CD8-positive, alpha-beta memory T cell (primary cell): ENCODE data around the gene WDR37. TPM values are rescaled to one million over a fixed set of nuclear protein-coding genes. Genes with fewer than 3 reads are reported as not detected.

ENCODE experiments used
- CTCF ChIA-PET: fragments of 350-600 bp; sonication (Branson Sonifier 250); formaldehyde crosslinking; loops from one replicate; lab custom pipeline; 2021; ENCODE audit warnings: antibody characterized with exemption; lab: Charles Lee
- POLR2A ChIA-PET: fragments of 350-600 bp; sonication (Branson Sonifier 250); formaldehyde crosslinking; loops from one replicate; lab custom pipeline; 2021; ENCODE audit warnings: antibody characterized with exemption; lab: Charles Lee
- DNase-seq, 5 donors: peaks; one replicate each; pipeline versions ENCODE4 v3.0.0 to v3.0.0-alpha.2; 2020 to 2022; ENCODE audit warnings: mixed read lengths in 1 of 5
- H3K27ac ChIP-seq: one replicate; pipeline ENCODE4 v1.7.0; 2013; ENCODE audit warnings: low read depth, mild to moderate bottlenecking, low read length, moderate library complexity
- H3K27me3 ChIP-seq: 2 replicates; pipeline ENCODE4 v1.7.0; 2013; ENCODE audit warnings: low read length, mild to moderate bottlenecking; ENCODE audit not compliant: insufficient read depth, poor library complexity, severe bottlenecking
- H3K36me3 ChIP-seq: 2 replicates; pipeline ENCODE4 v1.7.0; 2013; ENCODE audit warnings: mild to moderate bottlenecking, low read length, moderate library complexity; ENCODE audit not compliant: insufficient read depth
- H3K4me1 ChIP-seq: 2 replicates; pipeline ENCODE4 v1.7.0; 2013; ENCODE audit warnings: mild to moderate bottlenecking, low read length, moderate library complexity; ENCODE audit not compliant: insufficient read depth
- H3K4me3 ChIP-seq: 2 replicates; pipeline ENCODE4 v1.7.0; 2013; ENCODE audit warnings: mild to moderate bottlenecking, low read length
- H3K9me3 ChIP-seq: 2 replicates; pipeline ENCODE4 v1.7.0; 2013; ENCODE audit warnings: mild to moderate bottlenecking, low read length
- H3K27ac Mint-ChIP-seq, 8 donors: one replicate each; pipeline ENCODE4 v1.8.0; 2020 to 2021; ENCODE audit warnings: mixed read lengths in 8 of 8, mild to moderate bottlenecking in 6 of 8, inconsistent platforms in 3 of 8, moderate library complexity in 3 of 8
- H3K27me3 Mint-ChIP-seq, 2 donors: one replicate each; pipeline ENCODE4 v1.8.0; 2020 to 2021; ENCODE audit warnings: mixed read lengths in 2 of 2, mild to moderate bottlenecking in 1 of 2, moderate library complexity in 1 of 2
- H3K36me3 Mint-ChIP-seq, 3 donors: one replicate each; pipeline ENCODE4 v1.8.0; 2020 to 2021; ENCODE audit warnings: mixed read lengths in 3 of 3, inconsistent platforms in 1 of 3, mild to moderate bottlenecking in 1 of 3
- H3K4me1 Mint-ChIP-seq, 3 donors: one replicate each; pipeline ENCODE4 v1.8.0; 2020 to 2021; ENCODE audit warnings: mixed read lengths in 3 of 3, inconsistent platforms in 1 of 3, mild to moderate bottlenecking in 1 of 3
- H3K4me3 Mint-ChIP-seq, 7 donors: one replicate each; pipeline ENCODE4 v1.8.0; 2020 to 2021; ENCODE audit warnings: mixed read lengths in 7 of 7, mild to moderate bottlenecking in 6 of 7, moderate library complexity in 4 of 7, inconsistent platforms in 2 of 7
- H3K9me3 Mint-ChIP-seq, 5 donors: one replicate each; pipeline ENCODE4 v1.8.0; 2020 to 2022; ENCODE audit warnings: mixed read lengths in 5 of 5, mild to moderate bottlenecking in 3 of 5, moderate library complexity in 2 of 5, inconsistent platforms in 1 of 5
- polyA plus RNA-seq: library from polyadenylated mRNA; unstranded; fragments of 300-500 nt; fragmentation: Illumina TruSeq; gene quantifications from one replicate; pipeline ENCODE4 v1.2.3, GENCODE V29; 2021
- total RNA-seq, 2 experiments: library from RNA; stranded (reverse); gene quantifications; one replicate each; pipeline ENCODE4 v1.2.3, GENCODE V29; 2021

WDR37 gene
- total and polyA plus RNA-seq, 3 experiments from 2014 or later: 14.5 to 21.7 (median 15.8) TPM

DNA sequence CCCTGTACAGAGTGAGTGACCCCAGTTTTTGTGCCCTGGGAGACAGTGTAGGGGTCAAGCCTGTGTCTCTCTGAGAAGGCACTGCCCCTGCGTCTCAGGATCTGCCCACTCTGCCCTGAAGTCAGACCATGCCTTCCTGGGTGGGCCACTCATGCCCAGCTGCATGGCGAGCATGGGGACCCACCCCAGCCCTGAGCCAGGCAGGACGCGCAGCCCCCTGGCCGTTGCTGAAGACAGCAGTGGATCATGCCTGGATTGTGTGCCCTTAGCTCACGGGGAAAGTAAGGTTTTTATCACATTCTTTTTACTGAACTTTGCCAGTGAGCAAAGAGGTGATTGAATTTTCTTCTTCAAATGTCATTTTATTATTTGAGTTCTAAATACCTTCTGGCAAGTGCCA is 66.2 kb downstream of the WDR37 start:
- CTCF ChIA-PET: interaction anchor here (0.9 kb wide), 1 partner anchor 12 kb away, joined by 4 read pairs; no protein-coding TSS in a partner anchor
- Mint-ChIP-seq H3K27me3 (no peaks in the 10 kb centered on the region), H3K9me3 (no peaks in the 10 kb centered on the region), H3K27ac (peak overlapping the region in 2 of 8 donors; percentile 40 to 52), H3K36me3 (peaks cover 16 to 94% (median 36%) of the 10 kb centered on the region in 3 donors), H3K4me3 (no peak overlapping the region), H3K4me1 (peaks cover 19 to 41% (median 27%) of the 10 kb centered on the region in 3 donors)
- Histone ChIP-seq H3K27ac (no peak overlapping the region), H3K9me3 (no peaks in the 10 kb centered on the region), H3K4me1 (peaks cover 15% of the 10 kb centered on the region), H3K27me3 (no peaks in the 10 kb centered on the region), H3K36me3 (peaks cover 55% of the 10 kb centered on the region), H3K4me3 (no peak overlapping the region)
- POLR2A ChIA-PET: no interaction called here
- DNase-seq: no peak

DNA sequence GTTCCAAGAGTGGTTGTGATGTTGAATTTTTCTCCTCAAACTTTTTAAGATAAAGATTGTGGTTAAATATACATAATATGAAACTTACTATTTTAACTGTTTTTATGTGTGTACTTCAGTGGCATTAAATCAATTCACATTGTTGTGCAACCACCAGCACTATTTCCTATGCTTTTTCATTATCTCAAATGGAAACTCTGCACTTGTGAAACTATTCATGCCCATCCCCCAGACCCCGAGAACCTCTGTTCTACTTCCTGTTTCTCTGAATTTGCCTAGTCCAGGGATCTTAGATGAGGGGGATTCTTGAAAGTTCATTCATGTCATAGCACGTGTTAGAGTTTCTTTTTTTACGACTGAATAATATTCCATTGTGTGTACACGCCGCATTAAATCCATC is 67.0 kb downstream of the WDR37 start:
- Mint-ChIP-seq H3K36me3 (peaks cover 16 to 97% (median 39%) of the 10 kb centered on the region in 3 donors), H3K27me3 (no peaks in the 10 kb centered on the region), H3K9me3 (no peaks in the 10 kb centered on the region), H3K4me1 (peaks cover 22 to 38% (median 25%) of the 10 kb centered on the region in 3 donors), H3K4me3 (no peak overlapping the region), H3K27ac (peak overlapping the region in 4 of 8 donors; percentile 34 to 79 (median 55))
- H3K27me3 ChIP-seq: no peaks in the 10 kb centered on the region
- no peak overlapping the region for H3K27ac ChIP-seq
- no peak for DNase-seq
- peaks cover 56% of the 10 kb centered on the region for H3K36me3 ChIP-seq
- ChIA-PET POLR2A (no interaction called here), CTCF (no interaction called here)
- no peaks in the 10 kb centered on the region for H3K9me3 ChIP-seq
- peaks cover 15% of the 10 kb centered on the region for H3K4me1 ChIP-seq
- H3K4me3 ChIP-seq: no peak overlapping the region

DNA sequence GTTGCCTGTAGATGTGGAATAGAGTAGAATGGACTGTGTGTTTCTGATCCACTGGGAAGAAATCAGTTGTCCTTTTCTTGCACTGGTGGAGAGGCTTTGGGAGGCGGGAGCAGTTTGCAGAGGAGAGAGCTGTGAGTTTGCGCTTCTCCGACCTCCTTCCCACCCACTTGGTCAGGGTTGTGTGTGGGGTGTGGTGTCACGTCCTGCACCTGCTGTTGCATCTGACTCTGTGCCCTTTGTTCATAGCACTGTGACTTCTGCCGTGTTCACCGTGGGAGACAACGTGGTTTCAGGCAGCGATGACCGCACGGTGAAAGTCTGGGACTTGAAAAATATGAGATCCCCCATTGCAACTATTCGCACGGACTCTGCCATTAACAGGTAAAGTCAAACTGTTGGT is 67.8 kb downstream of the WDR37 start:
- Mint-ChIP-seq H3K27me3 (no peaks in the 10 kb centered on the region), H3K36me3 (peaks cover 16 to 97% (median 38%) of the 10 kb centered on the region in 3 donors), H3K4me3 (no peak overlapping the region), H3K4me1 (peaks cover 18 to 34% (median 21%) of the 10 kb centered on the region in 3 donors), H3K27ac (peak overlapping the region in 5 of 8 donors; percentile 12 to 80 (median 34)), H3K9me3 (no peaks in the 10 kb centered on the region)
- Histone ChIP-seq H3K4me3 (no peak overlapping the region), H3K9me3 (no peaks in the 10 kb centered on the region), H3K27ac (no peak overlapping the region), H3K36me3 (peaks cover 55% of the 10 kb centered on the region), H3K27me3 (no peaks in the 10 kb centered on the region), H3K4me1 (peaks cover 9% of the 10 kb centered on the region)
- POLR2A ChIA-PET: no interaction called here
- CTCF ChIA-PET: no interaction called here
- no peak for DNase-seq

DNA sequence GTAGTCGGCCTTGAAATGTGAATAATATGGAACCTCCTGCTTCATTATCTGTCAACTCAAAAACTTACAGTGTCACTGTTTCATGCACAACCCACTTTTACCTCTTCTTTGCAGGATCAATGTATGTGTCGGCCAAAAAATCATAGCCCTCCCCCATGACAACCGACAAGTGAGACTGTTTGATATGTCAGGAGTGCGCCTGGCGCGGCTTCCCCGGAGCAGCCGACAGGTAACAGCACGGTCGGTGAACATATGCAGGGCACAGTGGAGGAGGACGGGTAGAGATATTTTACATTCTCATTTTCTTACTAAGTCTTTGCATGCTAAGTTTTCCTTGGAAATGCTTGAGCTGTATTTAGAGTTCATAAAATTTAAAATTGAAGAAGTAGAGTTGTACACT is 68.6 kb downstream of the WDR37 start:
- H3K27ac ChIP-seq: no peak overlapping the region
- Mint-ChIP-seq H3K4me3 (no peak overlapping the region), H3K27me3 (no peaks in the 10 kb centered on the region), H3K4me1 (peaks cover 14 to 28% (median 21%) of the 10 kb centered on the region in 3 donors), H3K36me3 (peaks cover 20 to 97% (median 40%) of the 10 kb centered on the region in 3 donors), H3K9me3 (no peaks in the 10 kb centered on the region), H3K27ac (peak overlapping the region in 3 of 8 donors; percentile 2 to 29 (median 19))
- no peaks in the 10 kb centered on the region for H3K27me3 ChIP-seq
- ChIA-PET POLR2A (interaction anchor here (0.7 kb wide), 1 partner anchor 9 kb away, joined by 4 read pairs; no protein-coding TSS in a partner anchor), CTCF (no interaction called here)
- H3K9me3 ChIP-seq: no peaks in the 10 kb centered on the region
- no peak for DNase-seq
- peaks cover 55% of the 10 kb centered on the region for H3K36me3 ChIP-seq
- H3K4me3 ChIP-seq: no peak overlapping the region
- H3K4me1 ChIP-seq: peaks cover under 1% of the 10 kb centered on the region

DNA sequence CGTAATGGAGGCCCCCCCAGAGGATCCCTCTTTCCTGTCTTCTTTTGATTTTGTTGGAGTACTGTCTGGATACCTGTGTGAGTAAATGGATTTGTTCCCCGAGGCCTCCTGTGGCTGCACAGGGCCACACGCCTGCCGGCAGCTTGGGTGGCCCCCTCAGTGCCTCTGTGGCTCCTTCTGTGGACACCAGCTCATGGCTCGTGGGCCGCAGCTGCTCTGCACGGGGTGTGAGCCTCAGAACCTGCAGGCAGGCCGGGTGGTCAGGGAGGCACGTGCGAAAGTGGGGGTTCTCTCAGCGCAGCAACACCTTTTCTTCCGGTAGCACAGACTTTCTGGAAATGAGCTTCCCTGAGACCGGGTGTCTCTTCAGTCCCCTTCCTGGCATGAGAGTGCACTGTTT is 70.3 kb downstream of the WDR37 start:
- Mint-ChIP-seq H3K27me3 (no peaks in the 10 kb centered on the region), H3K36me3 (peaks cover 22 to 97% (median 45%) of the 10 kb centered on the region in 3 donors), H3K9me3 (no peaks in the 10 kb centered on the region), H3K27ac (peak overlapping the region in 1 of 8 donors; percentile 23), H3K4me3 (no peak overlapping the region), H3K4me1 (peaks cover 13 to 26% (median 18%) of the 10 kb centered on the region in 3 donors)
- no peaks in the 10 kb centered on the region for H3K27me3 ChIP-seq
- POLR2A ChIA-PET: no interaction called here
- no peaks in the 10 kb centered on the region for H3K4me1 ChIP-seq
- no peaks in the 10 kb centered on the region for H3K9me3 ChIP-seq
- H3K27ac ChIP-seq: no peak overlapping the region
- DNase-seq: no peak
- no peak overlapping the region for H3K4me3 ChIP-seq
- H3K36me3 ChIP-seq: peaks cover 64% of the 10 kb centered on the region
- CTCF ChIA-PET: no interaction called here

DNA sequence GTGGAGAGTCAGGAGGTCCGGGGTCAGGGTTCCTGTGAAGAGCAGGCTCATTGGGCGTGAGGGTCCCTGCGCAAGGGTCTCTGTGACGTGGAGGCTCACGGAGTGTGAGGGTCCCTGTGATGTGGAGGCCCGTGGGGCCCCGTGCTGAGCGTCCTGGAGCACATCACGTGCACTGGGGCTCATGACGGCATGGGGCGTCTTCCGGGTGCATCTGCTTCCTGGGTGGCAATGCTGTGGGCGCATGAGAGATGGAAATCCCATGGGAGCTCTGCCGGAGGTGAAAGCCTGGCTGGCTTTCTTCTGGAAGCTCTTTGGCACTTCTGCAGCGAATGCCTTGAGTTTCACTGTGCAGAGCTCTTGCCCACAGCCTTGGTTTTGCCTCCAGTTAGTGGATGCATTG is 71.4 kb downstream of the WDR37 start:
- no peak overlapping the region for H3K27ac ChIP-seq
- peaks cover 59% of the 10 kb centered on the region for H3K36me3 ChIP-seq
- Mint-ChIP-seq H3K27me3 (no peaks in the 10 kb centered on the region), H3K9me3 (no peaks in the 10 kb centered on the region), H3K36me3 (peaks cover 25 to 94% (median 42%) of the 10 kb centered on the region in 3 donors), H3K4me3 (no peak overlapping the region), H3K4me1 (peaks cover 15 to 31% (median 20%) of the 10 kb centered on the region in 3 donors), H3K27ac (peak overlapping the region in 1 of 8 donors; percentile 42)
- ChIA-PET POLR2A (no interaction called here), CTCF (interaction anchor here (0.9 kb wide), 1 partner anchor 18 kb away, joined by 4 read pairs; no protein-coding TSS in a partner anchor)
- no peaks in the 10 kb centered on the region for H3K4me1 ChIP-seq
- no peaks in the 10 kb centered on the region for H3K27me3 ChIP-seq
- no peak overlapping the region for H3K4me3 ChIP-seq
- no peak for DNase-seq
- H3K9me3 ChIP-seq: no peaks in the 10 kb centered on the region

DNA sequence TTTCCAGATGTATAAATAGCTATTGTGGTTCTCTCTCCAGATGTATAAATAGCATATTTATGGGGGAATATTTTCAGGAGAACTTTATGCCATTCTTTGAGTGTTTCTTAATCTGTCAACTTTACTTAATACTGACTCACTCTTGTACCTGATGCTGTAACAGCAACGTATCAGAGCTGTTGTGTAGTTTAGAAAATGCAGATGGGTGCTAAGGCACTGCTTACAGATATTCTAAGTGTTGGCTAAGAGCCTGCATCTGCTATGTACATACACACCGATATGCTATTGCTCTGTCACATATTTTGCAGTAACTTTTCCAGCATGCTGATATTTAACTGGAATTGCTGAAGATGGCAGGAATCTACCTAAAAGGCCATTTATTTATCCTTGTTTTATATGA is 71.9 kb downstream of the WDR37 start:
- ChIA-PET CTCF (interaction anchor here (0.9 kb wide), 1 partner anchor 18 kb away, joined by 4 read pairs; no protein-coding TSS in a partner anchor), POLR2A (no interaction called here)
- no peak for DNase-seq
- Histone ChIP-seq H3K9me3 (no peaks in the 10 kb centered on the region), H3K27me3 (no peaks in the 10 kb centered on the region), H3K36me3 (peaks cover 59% of the 10 kb centered on the region), H3K4me1 (no peaks in the 10 kb centered on the region), H3K4me3 (no peak overlapping the region), H3K27ac (no peak overlapping the region)
- H3K27me3 Mint-ChIP-seq: no peaks in the 10 kb centered on the region
- peak overlapping the region in 1 of 8 donors; percentile 51 for H3K27ac Mint-ChIP-seq
- H3K9me3 Mint-ChIP-seq: no peaks in the 10 kb centered on the region
- H3K4me3 Mint-ChIP-seq: no peak overlapping the region
- peaks cover 25 to 93% (median 43%) of the 10 kb centered on the region in 3 donors for H3K36me3 Mint-ChIP-seq
- peaks cover 15 to 33% (median 20%) of the 10 kb centered on the region in 3 donors for H3K4me1 Mint-ChIP-seq

DNA sequence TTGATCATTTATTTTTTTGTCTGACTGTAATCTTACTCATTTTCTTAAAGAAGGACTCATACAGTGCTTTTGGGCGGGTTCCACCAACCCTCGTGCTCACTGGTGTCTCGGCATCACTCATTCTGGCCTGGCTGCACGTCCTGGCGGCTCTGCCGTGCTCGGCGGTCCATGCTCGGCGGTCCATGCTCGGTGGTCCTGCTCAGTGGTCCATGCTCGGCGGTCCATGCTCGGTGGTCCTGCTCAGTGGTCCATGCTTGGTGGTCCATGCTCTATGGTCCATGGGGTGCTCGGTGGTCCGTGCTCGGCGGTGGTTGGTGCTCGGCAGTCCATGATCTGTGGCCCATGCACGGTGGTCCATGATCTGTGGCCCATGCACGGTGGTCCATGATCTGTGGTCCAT is 72.5 kb downstream of the WDR37 start:
- H3K27ac Mint-ChIP-seq: no peak overlapping the region
- Histone ChIP-seq H3K4me1 (no peaks in the 10 kb centered on the region), H3K9me3 (no peaks in the 10 kb centered on the region), H3K4me3 (no peak overlapping the region), H3K27ac (no peak overlapping the region), H3K36me3 (peaks cover 58% of the 10 kb centered on the region), H3K27me3 (no peaks in the 10 kb centered on the region)
- no peaks in the 10 kb centered on the region for H3K27me3 Mint-ChIP-seq
- POLR2A ChIA-PET: no interaction called here
- no peak for DNase-seq
- no peaks in the 10 kb centered on the region for H3K9me3 Mint-ChIP-seq
- H3K4me1 Mint-ChIP-seq: peaks cover 15 to 32% (median 26%) of the 10 kb centered on the region in 3 donors
- peaks cover 21 to 88% (median 39%) of the 10 kb centered on the region in 3 donors for H3K36me3 Mint-ChIP-seq
- no peak overlapping the region for H3K4me3 Mint-ChIP-seq
- CTCF ChIA-PET: no interaction called here
